SK-N-SH treated with all-trans-retinoic acid at 6 μM for 48 hours (cell line): ENCODE data around the gene HRAS.

Experiments used
- PPARA ChIP-seq: fragments of 250-450 bp; sonication (Bioruptor Pico); IDR thresholded peaks from 2 replicates; pipeline ENCODE4 v1.5.0; 2020; ENCODE audit warnings: mild to moderate bottlenecking, borderline replicate concordance
- ZFP30 ChIP-seq: fragments of 450-650 bp; formaldehyde crosslinking; IDR thresholded peaks from 2 replicates; pipeline ENCODE4 v1.5.0; 2022; ENCODE audit warnings: mild to moderate bottlenecking, moderate library complexity

DNA sequence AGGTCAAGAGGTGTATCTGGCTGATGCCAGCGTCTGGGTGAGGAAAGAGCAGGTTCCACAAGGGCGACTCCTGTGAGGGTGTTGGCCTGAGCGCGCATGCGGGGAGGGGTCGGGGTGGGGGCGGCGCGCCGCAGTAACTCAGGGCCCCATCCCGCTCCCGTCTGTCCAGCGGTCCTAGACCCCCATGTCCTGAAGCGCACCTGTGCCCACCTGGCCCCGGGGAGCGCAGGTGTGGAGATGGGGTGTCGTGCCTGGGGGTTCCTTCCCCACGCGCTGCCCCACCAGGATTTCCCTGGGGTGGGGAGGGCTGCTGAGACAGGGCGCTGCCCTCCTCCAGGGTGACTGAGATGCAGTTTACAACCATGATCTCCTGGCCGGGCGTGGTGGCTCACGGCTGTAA lies 49.2 kb downstream of the HRAS start:
- TF ChIP-seq ZFP30 (CRISPR knock-in tag) (no peak), PPARA (CRISPR knock-in tag) (no peak)
